GM12878 (cell line): ENCODE results near the gene CLEC1A. TPM values are rescaled to one million over a fixed set of nuclear protein-coding genes. Genes with fewer than 3 reads are reported as not detected.

Experiments
- IKZF1 ChIP-seq: fragments of 450-650 bp; conservative IDR thresholded peaks from 2 replicates; pipeline ENCODE4 v1.6.1; 2017; ENCODE audit warnings: antibody characterized with exemption, mild to moderate bottlenecking
- LARP7 ChIP-seq: fragments of 450-650 bp; IDR thresholded peaks from 2 replicates; pipeline ENCODE4 v1.6.1; 2017; ENCODE audit warnings: mild to moderate bottlenecking
- NR2C1 ChIP-seq: fragments of 450-650 bp; IDR thresholded peaks from 2 replicates; pipeline ENCODE4 v1.6.1; 2017; ENCODE audit warnings: antibody characterized with exemption, mild to moderate bottlenecking, moderate library complexity
- TBL1XR1 ChIP-seq: IDR thresholded peaks from 2 replicates; pipeline ENCODE4 v1.6.1; 2012; ENCODE audit warnings: low read depth, low read length, improper control_type of control experiment
- TCF12 ChIP-seq: IDR thresholded peaks from 2 replicates; pipeline ENCODE4 v1.6.1; 2011; ENCODE audit warnings: low read depth, mild to moderate bottlenecking, low read length
- polyA plus RNA-seq, 11 experiments: library from polyadenylated mRNA; depleted of rRNA in 4 of 11; unstranded in 6 of 11; stranded (reverse) in 5 of 11; fragments of >200 nt; fragmentation: Nextera tagmentation in 4 of 11; fragmentation: Illumina TruSeq in 1 of 11; extraction: Ambion mirVana in 4 of 11; extraction: Trizol in 1 of 11; gene quantifications; 1 replicate in 1 of 11; 2 replicates in 10 of 11; pipeline versions ENCODE4 v1.2.1 to v1.2.3, GENCODE V29; 2011 to 2016; ENCODE audit warnings: inconsistent platforms in 2 of 11, missing spikeins in 2 of 11, low read depth in 1 of 11
- total RNA-seq, 4 experiments: library from RNA; depleted of rRNA in 3 of 4; stranded (reverse); fragments of >200 nt in 3 of 4; fragmentation: Illumina TruSeq in 1 of 4; extraction: Trizol in 1 of 4; gene quantifications; 2 replicates each; pipeline versions ENCODE4 v1.2.1 to v1.2.3, GENCODE V29; 2013 to 2021
- TF ChIP-seq, protein P1 (sequence below): IDR thresholded peaks from 2 replicates; pipeline ENCODE4 v1.6.1; 2012; ENCODE audit warnings: low read depth, low read length, improper control_type of control experiment
- TF ChIP-seq, protein P2 (sequence below): fragments of 450-650 bp; IDR thresholded peaks from 2 replicates; pipeline ENCODE4 v1.6.1; 2017; ENCODE audit warnings: mild to moderate bottlenecking, moderate library complexity
- TF ChIP-seq, protein P3 (sequence below): IDR thresholded peaks from 2 replicates; pipeline ENCODE4 v1.6.1; 2011; ENCODE audit warnings: borderline replicate concordance, low read depth, mild to moderate bottlenecking, moderate library complexity, mixed read lengths, low read length; ENCODE audit not compliant: insufficient read depth; ENCODE audit errors: extremely low read length
- TF ChIP-seq, protein P4 (sequence below): fragments of 450-650 bp; IDR thresholded peaks from 2 replicates; pipeline ENCODE4 v1.6.1; 2016; ENCODE audit warnings: mild to moderate bottlenecking

CLEC1A gene
- total and polyA plus RNA-seq, 10 of the 15 experiments (the other 5 are each of a cell fraction or from before 2014, with no cell fraction given) = not detected

DNA sequence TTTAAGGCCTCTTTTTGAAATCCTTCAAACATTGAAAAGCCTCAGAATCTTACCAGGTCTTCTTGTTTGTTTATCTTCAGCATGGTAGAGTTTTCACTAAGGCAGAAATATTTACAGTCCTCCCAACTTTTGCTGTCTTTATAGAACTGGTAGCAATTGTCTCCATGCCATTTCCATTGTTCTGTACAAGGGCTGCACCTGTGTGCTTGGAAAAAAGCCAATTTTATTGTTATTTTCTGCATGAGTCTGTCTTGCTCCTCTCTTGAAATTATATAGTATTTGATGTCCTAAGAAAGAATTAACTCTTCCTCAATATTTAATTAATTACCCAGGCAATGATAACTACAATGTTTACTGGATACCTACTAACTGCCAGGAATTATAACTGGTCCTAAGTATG, 23.3 kb downstream of the CLEC1A start (continued):
- TF ChIP-seq, protein P1, sequence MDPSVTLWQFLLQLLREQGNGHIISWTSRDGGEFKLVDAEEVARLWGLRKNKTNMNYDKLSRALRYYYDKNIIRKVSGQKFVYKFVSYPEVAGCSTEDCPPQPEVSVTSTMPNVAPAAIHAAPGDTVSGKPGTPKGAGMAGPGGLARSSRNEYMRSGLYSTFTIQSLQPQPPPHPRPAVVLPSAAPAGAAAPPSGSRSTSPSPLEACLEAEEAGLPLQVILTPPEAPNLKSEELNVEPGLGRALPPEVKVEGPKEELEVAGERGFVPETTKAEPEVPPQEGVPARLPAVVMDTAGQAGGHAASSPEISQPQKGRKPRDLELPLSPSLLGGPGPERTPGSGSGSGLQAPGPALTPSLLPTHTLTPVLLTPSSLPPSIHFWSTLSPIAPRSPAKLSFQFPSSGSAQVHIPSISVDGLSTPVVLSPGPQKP = no peak
- TF ChIP-seq, protein P2, sequence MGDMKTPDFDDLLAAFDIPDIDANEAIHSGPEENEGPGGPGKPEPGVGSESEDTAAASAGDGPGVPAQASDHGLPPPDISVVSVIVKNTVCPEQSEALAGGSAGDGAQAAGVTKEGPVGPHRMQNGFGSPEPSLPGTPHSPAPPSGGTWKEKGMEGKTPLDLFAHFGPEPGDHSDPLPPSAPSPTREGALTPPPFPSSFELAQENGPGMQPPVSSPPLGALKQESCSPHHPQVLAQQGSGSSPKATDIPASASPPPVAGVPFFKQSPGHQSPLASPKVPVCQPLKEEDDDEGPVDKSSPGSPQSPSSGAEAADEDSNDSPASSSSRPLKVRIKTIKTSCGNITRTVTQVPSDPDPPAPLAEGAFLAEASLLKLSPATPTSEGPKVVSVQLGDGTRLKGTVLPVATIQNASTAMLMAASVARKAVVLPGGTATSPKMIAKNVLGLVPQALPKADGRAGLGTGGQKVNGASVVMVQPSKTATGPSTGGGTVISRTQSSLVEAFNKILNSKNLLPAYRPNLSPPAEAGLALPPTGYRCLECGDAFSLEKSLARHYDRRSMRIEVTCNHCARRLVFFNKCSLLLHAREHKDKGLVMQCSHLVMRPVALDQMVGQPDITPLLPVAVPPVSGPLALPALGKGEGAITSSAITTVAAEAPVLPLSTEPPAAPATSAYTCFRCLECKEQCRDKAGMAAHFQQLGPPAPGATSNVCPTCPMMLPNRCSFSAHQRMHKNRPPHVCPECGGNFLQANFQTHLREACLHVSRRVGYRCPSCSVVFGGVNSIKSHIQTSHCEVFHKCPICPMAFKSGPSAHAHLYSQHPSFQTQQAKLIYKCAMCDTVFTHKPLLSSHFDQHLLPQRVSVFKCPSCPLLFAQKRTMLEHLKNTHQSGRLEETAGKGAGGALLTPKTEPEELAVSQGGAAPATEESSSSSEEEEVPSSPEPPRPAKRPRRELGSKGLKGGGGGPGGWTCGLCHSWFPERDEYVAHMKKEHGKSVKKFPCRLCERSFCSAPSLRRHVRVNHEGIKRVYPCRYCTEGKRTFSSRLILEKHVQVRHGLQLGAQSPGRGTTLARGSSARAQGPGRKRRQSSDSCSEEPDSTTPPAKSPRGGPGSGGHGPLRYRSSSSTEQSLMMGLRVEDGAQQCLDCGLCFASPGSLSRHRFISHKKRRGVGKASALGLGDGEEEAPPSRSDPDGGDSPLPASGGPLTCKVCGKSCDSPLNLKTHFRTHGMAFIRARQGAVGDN = no peak
- no peak for TF ChIP-seq TBL1XR1
- TF ChIP-seq TCF12 = no peak
- no peak for TF ChIP-seq LARP7
- TF ChIP-seq NR2C1 = no peak
- TF ChIP-seq, protein P3, sequence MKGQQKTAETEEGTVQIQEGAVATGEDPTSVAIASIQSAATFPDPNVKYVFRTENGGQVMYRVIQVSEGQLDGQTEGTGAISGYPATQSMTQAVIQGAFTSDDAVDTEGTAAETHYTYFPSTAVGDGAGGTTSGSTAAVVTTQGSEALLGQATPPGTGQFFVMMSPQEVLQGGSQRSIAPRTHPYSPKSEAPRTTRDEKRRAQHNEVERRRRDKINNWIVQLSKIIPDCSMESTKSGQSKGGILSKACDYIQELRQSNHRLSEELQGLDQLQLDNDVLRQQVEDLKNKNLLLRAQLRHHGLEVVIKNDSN = no peak
- TF ChIP-seq IKZF1 = no peak
- TF ChIP-seq, protein P4, sequence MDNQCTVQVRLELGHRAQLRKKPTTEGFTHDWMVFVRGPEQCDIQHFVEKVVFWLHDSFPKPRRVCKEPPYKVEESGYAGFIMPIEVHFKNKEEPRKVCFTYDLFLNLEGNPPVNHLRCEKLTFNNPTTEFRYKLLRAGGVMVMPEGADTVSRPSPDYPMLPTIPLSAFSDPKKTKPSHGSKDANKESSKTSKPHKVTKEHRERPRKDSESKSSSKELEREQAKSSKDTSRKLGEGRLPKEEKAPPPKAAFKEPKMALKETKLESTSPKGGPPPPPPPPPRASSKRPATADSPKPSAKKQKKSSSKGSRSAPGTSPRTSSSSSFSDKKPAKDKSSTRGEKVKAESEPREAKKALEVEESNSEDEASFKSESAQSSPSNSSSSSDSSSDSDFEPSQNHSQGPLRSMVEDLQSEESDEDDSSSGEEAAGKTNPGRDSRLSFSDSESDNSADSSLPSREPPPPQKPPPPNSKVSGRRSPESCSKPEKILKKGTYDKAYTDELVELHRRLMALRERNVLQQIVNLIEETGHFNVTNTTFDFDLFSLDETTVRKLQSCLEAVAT = no peak
